ENCODE results near the gene VAPB.
"Not testable (repeated sequence)": the region's sequence is repeated elsewhere in the genome, so short reads cannot be mapped to it uniquely, and the experiment has no call there.

Gene VAPB

GRCh38 chr20:58388882-58389323 is at the start of gene VAPB:
Gene VAPB, plus strand, starts transcription at chr20:58389229. Its CDS starts 231 bp downstream, at chr20:58389460.
- peak; percentile 99 for FAIRE-seq
- peak; percentile 100 for DNase-seq (ENCODE audit: low spot score)

GRCh38 chr20:58339741-58340140 is 49.3 kb upstream of the VAPB start:
- FAIRE-seq = no peak

GRCh38 chr20:58340151-58340550 is 48.9 kb upstream of the VAPB start:
- DNase-seq (ENCODE audit: low spot score) = no peak
- FAIRE-seq = no peak

More at GRCh38 chr20:58339741-58340140, 49.3 kb upstream of the VAPB start:
- no peak for DNase-seq (ENCODE audit: low spot score)

GRCh38 chr20:58340853-58341252 is 48.2 kb upstream of the VAPB start:
- DNase-seq (ENCODE audit: low spot score) (peak; percentile 31), FAIRE-seq (no peak)

GRCh38 chr20:58342104-58342945 is 46.7 kb upstream of the VAPB start:
- DNase-seq (ENCODE audit: low spot score) (peak; percentile 61), FAIRE-seq (no peak)

GRCh38 chr20:58344741-58345140 is 44.3 kb upstream of the VAPB start:
- no peak for DNase-seq (ENCODE audit: low spot score)
- FAIRE-seq = no peak

GRCh38 chr20:58349570-58349969 is 39.5 kb upstream of the VAPB start:
- FAIRE-seq (no peak), DNase-seq (ENCODE audit: low spot score) (peak; percentile 64)

- FAIRE-seq = no peak
- no peak for DNase-seq (ENCODE audit: low spot score)
Observed at GRCh38 chr20:58352468-58352867, 36.6 kb upstream of the VAPB start.

GRCh38 chr20:58359441-58359840 is 29.6 kb upstream of the VAPB start:
- no peak for DNase-seq (ENCODE audit: low spot score)

GRCh38 chr20:58360936-58361335 is 28.1 kb upstream of the VAPB start:
- no peak for DNase-seq (ENCODE audit: low spot score)
- FAIRE-seq = no peak

More at GRCh38 chr20:58359441-58359840, 29.6 kb upstream of the VAPB start:
- no peak for FAIRE-seq

GRCh38 chr20:58361481-58362205 is 27.4 kb upstream of the VAPB start:
- FAIRE-seq (peak; percentile 62), DNase-seq (ENCODE audit: low spot score) (no peak)

GRCh38 chr20:58362206-58362516 is 26.9 kb upstream of the VAPB start:
- FAIRE-seq (no peak), DNase-seq (ENCODE audit: low spot score) (no peak)

GRCh38 chr20:58362970-58363369 is 26.1 kb upstream of the VAPB start:
- DNase-seq (ENCODE audit: low spot score) = no peak
- FAIRE-seq = no peak

GRCh38 chr20:58366866-58367265 is 22.2 kb upstream of the VAPB start:
- DNase-seq (ENCODE audit: low spot score) (no peak), FAIRE-seq (no peak)

GRCh38 chr20:58372806-58373205 is 16.2 kb upstream of the VAPB start:
- FAIRE-seq (no peak), DNase-seq (ENCODE audit: low spot score) (no peak)

- not testable (repeated sequence) for FAIRE-seq; DNase-seq (ENCODE audit: low spot score)
Observed at GRCh38 chr20:58373296-58373695, 15.7 kb upstream of the VAPB start.

GRCh38 chr20:58374027-58374850 is 14.8 kb upstream of the VAPB start:
- DNase-seq (ENCODE audit: low spot score) (no peak), FAIRE-seq (peak; percentile 46)

- FAIRE-seq (no peak), DNase-seq (ENCODE audit: low spot score) (no peak)
Observed at GRCh38 chr20:58374906-58375758, 13.9 kb upstream of the VAPB start.

- no peak for DNase-seq (ENCODE audit: low spot score)
- FAIRE-seq = no peak
Observed at GRCh38 chr20:58375759-58376352, 13.2 kb upstream of the VAPB start.

- no peak for DNase-seq (ENCODE audit: low spot score)
- no peak for FAIRE-seq
Observed at GRCh38 chr20:58377017-58377416, 12.0 kb upstream of the VAPB start.
